Breast epithelium (tissue), 3 donors: Measurements from ENCODE around the gene SYNCRIP.

ENCODE experiments used
- CTCF ChIP-seq, 3 donors: fragments of 450-650 bp; IDR thresholded peaks; one replicate each; pipeline ENCODE4 v1.5.1; 2016 to 2017; ENCODE audit warnings: antibody characterized with exemption in 3 of 3, mild to moderate bottlenecking in 3 of 3, moderate library complexity in 3 of 3
- POLR2A ChIP-seq: fragments of 450-650 bp; IDR thresholded peaks from one replicate; pipeline ENCODE4 v1.6.1; 2016; ENCODE audit warnings: antibody characterized with exemption, mild to moderate bottlenecking, moderate library complexity

DNA sequence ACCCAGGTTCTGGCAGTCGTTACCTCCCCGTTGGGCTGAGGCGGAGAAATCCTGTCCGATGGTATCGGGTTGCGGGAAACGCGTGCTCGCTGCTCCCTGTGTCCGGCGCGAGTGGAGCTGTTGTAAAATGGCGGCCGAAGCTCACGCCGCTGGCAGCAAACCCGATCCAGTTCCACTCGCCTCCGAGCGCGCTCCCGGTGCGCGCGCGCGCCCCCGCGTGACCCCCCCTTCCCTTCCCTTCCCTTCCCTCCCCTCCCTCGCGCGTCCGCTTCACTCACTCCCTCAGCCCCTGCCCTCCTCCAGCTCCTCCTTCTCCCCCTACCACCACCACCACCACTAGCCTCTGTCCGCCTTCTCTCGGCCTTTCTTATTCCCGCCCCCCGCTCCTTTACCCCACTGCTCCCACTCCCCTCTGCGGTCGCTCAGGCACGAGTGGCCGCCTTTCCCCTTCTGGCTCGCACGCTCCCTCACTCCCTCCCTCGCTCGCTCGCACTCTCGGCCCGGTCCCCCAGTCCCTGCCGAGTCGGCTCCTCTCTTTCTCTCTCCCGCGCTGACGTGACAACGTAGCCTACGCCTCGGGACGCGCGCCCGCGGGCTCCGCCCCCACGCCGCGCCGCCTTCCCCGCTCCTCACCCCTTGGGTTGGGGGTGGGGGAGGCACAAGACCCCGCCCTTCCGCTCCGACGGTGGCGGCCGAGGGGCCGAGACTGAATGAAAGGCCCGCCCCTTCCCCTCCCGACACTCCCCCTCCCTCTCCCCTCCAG, at the start of gene SYNCRIP:
- TF ChIP-seq CTCF (IDR thresholded peaks at IDR 0.05) (peak in 1 of 3 donors; percentile 16), POLR2A (peak; percentile 98)
